ENCODE measurements around the gene ARFGEF3.

ARFGEF3 gene

GRCh38 chr6:138334963-138335362 is 173.2 kb downstream of the ARFGEF3 start:
- Histone ChIP-seq H3K36me3 (ENCODE audit: control insufficient read depth in 1 of 2, insufficient read depth in 2 of 2, low read depth in 1 of 2, low read length in 2 of 2) (no peaks in the 10 kb centered on the region), H3K9me3 (ENCODE audit: control insufficient read depth, low read length) (no peaks in the 10 kb centered on the region)
- 91% methylated on average over 14 of the region's 14 CpGs for WGBS

GRCh38 chr6:138336221-138336620 is 174.5 kb downstream of the ARFGEF3 start:
- Histone ChIP-seq H3K27me3 (ENCODE audit: control insufficient read depth in 1 of 2, insufficient read depth in 1 of 2, low read length in 2 of 2) (peaks cover 0 to 3% of the 10 kb centered on the region in 2 experiments), H3K14ac (ENCODE audit: low read length in 2 of 2) (no peak overlapping the region), H3K36me3 (ENCODE audit: control insufficient read depth in 1 of 2, insufficient read depth in 2 of 2, low read depth in 1 of 2, low read length in 2 of 2) (no peaks in the 10 kb centered on the region), H2BK15ac (ENCODE audit: low read depth, poor library complexity, severe bottlenecking) (no peak overlapping the region), H3K4me3 (ENCODE audit: insufficient read depth in 1 of 2, low read depth in 1 of 2, low read length in 2 of 2) (no peak overlapping the region), H3K9ac (ENCODE audit: low read length) (no peak overlapping the region), H4K91ac (ENCODE audit: low read length) (no peak overlapping the region), H3K4me1 (ENCODE audit: control insufficient read depth, insufficient read depth, low read depth, low read length) (no peaks in the 10 kb centered on the region), H3K23ac (ENCODE audit: low read length in 2 of 2) (no peak overlapping the region), H3K18ac (ENCODE audit: low read depth in 1 of 2, low read length in 2 of 2) (no peak overlapping the region), H2AK5ac (ENCODE audit: low read length, severe bottlenecking) (no peak overlapping the region), H3K4ac (ENCODE audit: low read depth in 1 of 2, low read length in 2 of 2) (no peak overlapping the region), H3K79me1 (replicated peaks; ENCODE audit: low read length, poor library complexity, severe bottlenecking) (no peaks in the 10 kb centered on the region), H3K9me3 (ENCODE audit: control insufficient read depth, low read length) (no peaks in the 10 kb centered on the region), H2BK12ac (ENCODE audit: low read length in 2 of 2) (no peak overlapping the region), H2BK5ac (ENCODE audit: low read depth, low read length, poor library complexity, severe bottlenecking) (no peak overlapping the region), H2BK120ac (ENCODE audit: low read depth, low read length) (no peak overlapping the region), H3K4me2 (ENCODE audit: low read length, poor library complexity, severe bottlenecking) (no peak overlapping the region), H3K27ac (ENCODE audit: low read length, poor library complexity, severe bottlenecking) (no peak overlapping the region), H2AFZ (ENCODE audit: low read depth, low read length) (no peak overlapping the region), H4K8ac (ENCODE audit: low read length) (no peak overlapping the region)
- WGBS: 90% methylated on average over 8 of the region's 8 CpGs
- DNase-seq: no peak

More at GRCh38 chr6:138334963-138335362, 173.2 kb downstream of the ARFGEF3 start:
- Histone ChIP-seq H2BK15ac (ENCODE audit: low read depth, poor library complexity, severe bottlenecking) (no peak overlapping the region), H3K27me3 (ENCODE audit: control insufficient read depth in 1 of 2, insufficient read depth in 1 of 2, low read length in 2 of 2) (peaks cover 0 to 3% of the 10 kb centered on the region in 2 experiments), H2AFZ (ENCODE audit: low read depth, low read length) (no peak overlapping the region), H3K4me1 (ENCODE audit: control insufficient read depth, insufficient read depth, low read depth, low read length) (no peaks in the 10 kb centered on the region), H2BK12ac (ENCODE audit: low read length in 2 of 2) (no peak overlapping the region), H3K27ac (ENCODE audit: low read length, poor library complexity, severe bottlenecking) (no peak overlapping the region), H2BK5ac (ENCODE audit: low read depth, low read length, poor library complexity, severe bottlenecking) (no peak overlapping the region), H3K14ac (ENCODE audit: low read length in 2 of 2) (no peak overlapping the region), H4K8ac (ENCODE audit: low read length) (no peak overlapping the region), H3K79me1 (replicated peaks; ENCODE audit: low read length, poor library complexity, severe bottlenecking) (no peaks in the 10 kb centered on the region), H3K23ac (ENCODE audit: low read length in 2 of 2) (no peak overlapping the region), H3K9ac (ENCODE audit: low read length) (no peak overlapping the region), H3K18ac (ENCODE audit: low read depth in 1 of 2, low read length in 2 of 2) (no peak overlapping the region), H4K91ac (ENCODE audit: low read length) (no peak overlapping the region), H2BK120ac (ENCODE audit: low read depth, low read length) (no peak overlapping the region), H3K4ac (ENCODE audit: low read depth in 1 of 2, low read length in 2 of 2) (no peak overlapping the region), H3K4me3 (ENCODE audit: insufficient read depth in 1 of 2, low read depth in 1 of 2, low read length in 2 of 2) (no peak overlapping the region), H2AK5ac (ENCODE audit: low read length, severe bottlenecking) (no peak overlapping the region), H3K4me2 (ENCODE audit: low read length, poor library complexity, severe bottlenecking) (no peak overlapping the region)
- no peak for DNase-seq

GRCh38 chr6:138337076-138337475 is 175.3 kb downstream of the ARFGEF3 start:
- H3K27ac ChIP-seq (ENCODE audit: low read length, poor library complexity, severe bottlenecking): no peak overlapping the region
- no peak overlapping the region for H3K4ac ChIP-seq (ENCODE audit: low read depth in 1 of 2, low read length in 2 of 2)
- H3K18ac ChIP-seq (ENCODE audit: low read depth in 1 of 2, low read length in 2 of 2): no peak overlapping the region
- peaks cover 0 to 3% of the 10 kb centered on the region in 2 experiments for H3K27me3 ChIP-seq (ENCODE audit: control insufficient read depth in 1 of 2, insufficient read depth in 1 of 2, low read length in 2 of 2)
- H3K36me3 ChIP-seq (ENCODE audit: control insufficient read depth in 1 of 2, insufficient read depth in 2 of 2, low read depth in 1 of 2, low read length in 2 of 2): no peaks in the 10 kb centered on the region
- no peak overlapping the region for H3K9ac ChIP-seq (ENCODE audit: low read length)
- no peak overlapping the region for H2BK12ac ChIP-seq (ENCODE audit: low read length in 2 of 2)
- no peak overlapping the region for H2BK120ac ChIP-seq (ENCODE audit: low read depth, low read length)
- H3K23ac ChIP-seq (ENCODE audit: low read length in 2 of 2): no peak overlapping the region
- H3K4me3 ChIP-seq (ENCODE audit: insufficient read depth in 1 of 2, low read depth in 1 of 2, low read length in 2 of 2): no peak overlapping the region
- H3K79me1 ChIP-seq (replicated peaks; ENCODE audit: low read length, poor library complexity, severe bottlenecking): no peaks in the 10 kb centered on the region
- H4K8ac ChIP-seq (ENCODE audit: low read length): no peak overlapping the region
- no peaks in the 10 kb centered on the region for H3K9me3 ChIP-seq (ENCODE audit: control insufficient read depth, low read length)
- 93% methylated on average over 2 of the region's 4 CpGs for WGBS
- no peak overlapping the region for H2BK5ac ChIP-seq (ENCODE audit: low read depth, low read length, poor library complexity, severe bottlenecking)
- H2AFZ ChIP-seq (ENCODE audit: low read depth, low read length): no peak overlapping the region
- no peak overlapping the region for H2BK15ac ChIP-seq (ENCODE audit: low read depth, poor library complexity, severe bottlenecking)
- no peak overlapping the region for H4K91ac ChIP-seq (ENCODE audit: low read length)
- H3K4me2 ChIP-seq (ENCODE audit: low read length, poor library complexity, severe bottlenecking): no peak overlapping the region
- H3K14ac ChIP-seq (ENCODE audit: low read length in 2 of 2): no peak overlapping the region
- no peaks in the 10 kb centered on the region for H3K4me1 ChIP-seq (ENCODE audit: control insufficient read depth, insufficient read depth, low read depth, low read length)
- no peak overlapping the region for H2AK5ac ChIP-seq (ENCODE audit: low read length, severe bottlenecking)
- no peak for DNase-seq

DNA sequence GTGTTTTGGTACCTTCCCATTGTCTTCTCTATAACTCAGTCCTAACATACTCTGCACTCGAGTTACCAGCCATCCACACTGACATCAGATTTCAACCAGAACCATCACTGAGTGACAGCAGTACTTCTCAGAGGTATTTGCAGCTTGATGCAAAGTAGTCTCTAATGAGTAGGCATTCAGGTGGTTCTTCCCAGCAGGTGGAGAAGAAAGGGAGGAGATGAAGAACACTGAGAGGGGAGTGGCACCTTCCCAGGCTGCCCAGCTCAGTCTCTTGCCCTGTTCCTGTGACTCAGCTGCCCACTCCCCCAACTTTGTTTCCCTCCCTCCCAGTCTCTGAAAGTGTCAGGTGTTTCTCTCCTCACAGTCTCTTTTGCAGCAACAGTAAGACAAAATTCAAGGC is 177.3 kb downstream of the ARFGEF3 start:
- Histone ChIP-seq H2BK120ac (ENCODE audit: low read depth, low read length) (no peak overlapping the region), H2BK15ac (ENCODE audit: low read depth, poor library complexity, severe bottlenecking) (no peak overlapping the region)

More for the DNA sequence above, 177.3 kb downstream of the ARFGEF3 start:
- no peak for DNase-seq
- H2AK5ac ChIP-seq (ENCODE audit: low read length, severe bottlenecking): no peak overlapping the region
- H2BK12ac ChIP-seq (ENCODE audit: low read length in 2 of 2): no peak overlapping the region
- WGBS: 50% methylated on average over 1 of the region's 1 CpG
- H2BK5ac ChIP-seq (ENCODE audit: low read depth, low read length, poor library complexity, severe bottlenecking): no peak overlapping the region
- no peaks in the 10 kb centered on the region for H3K36me3 ChIP-seq (ENCODE audit: control insufficient read depth in 1 of 2, insufficient read depth in 2 of 2, low read depth in 1 of 2, low read length in 2 of 2)
- H3K18ac ChIP-seq (ENCODE audit: low read depth in 1 of 2, low read length in 2 of 2): no peak overlapping the region
- no peak overlapping the region for H3K4me3 ChIP-seq (ENCODE audit: insufficient read depth in 1 of 2, low read depth in 1 of 2, low read length in 2 of 2)
- no peak overlapping the region for H4K8ac ChIP-seq (ENCODE audit: low read length)
- no peaks in the 10 kb centered on the region for H3K4me1 ChIP-seq (ENCODE audit: control insufficient read depth, insufficient read depth, low read depth, low read length)
- H2AFZ ChIP-seq (ENCODE audit: low read depth, low read length): no peak overlapping the region
- H3K27ac ChIP-seq (ENCODE audit: low read length, poor library complexity, severe bottlenecking): no peak overlapping the region
- H3K4ac ChIP-seq (ENCODE audit: low read depth in 1 of 2, low read length in 2 of 2): no peak overlapping the region
- H3K79me1 ChIP-seq (replicated peaks; ENCODE audit: low read length, poor library complexity, severe bottlenecking): no peaks in the 10 kb centered on the region
- no peak overlapping the region for H4K91ac ChIP-seq (ENCODE audit: low read length)
- no peaks in the 10 kb centered on the region for H3K9me3 ChIP-seq (ENCODE audit: control insufficient read depth, low read length)
- H3K23ac ChIP-seq (ENCODE audit: low read length in 2 of 2): no peak overlapping the region
- H3K14ac ChIP-seq (ENCODE audit: low read length in 2 of 2): no peak overlapping the region
- H3K4me2 ChIP-seq (ENCODE audit: low read length, poor library complexity, severe bottlenecking): no peak overlapping the region
- peaks cover 0 to 3% of the 10 kb centered on the region in 2 experiments for H3K27me3 ChIP-seq (ENCODE audit: control insufficient read depth in 1 of 2, insufficient read depth in 1 of 2, low read length in 2 of 2)
- H3K9ac ChIP-seq (ENCODE audit: low read length): no peak overlapping the region
